HG03439 (cell line): Measurements from ENCODE around the gene ERO1B.
A peak's percentile ranks its signal among the peaks of the same experiment; 100 is the strongest.
"Not testable (repeated sequence)": the region's sequence is repeated elsewhere in the genome, so short reads cannot be mapped to it uniquely, and the experiment has no call there.

ENCODE experiments used
- ATAC-seq: cut with Tn5 transposase; IDR thresholded peaks from one replicate; pipeline ENCODE4 v1.9.1; 2021; ENCODE audit warnings: mild to moderate bottlenecking, moderate library complexity; ENCODE audit not compliant: unreplicated experiment

ERO1B gene

GRCh38 chr1:236281654-236282424 is at the start of gene ERO1B:
Gene ERO1B (minus strand): TSS chr1:236281958. CDS start chr1:236281783, 175 bp downstream.
- peak; percentile 85 for ATAC-seq

DNA sequence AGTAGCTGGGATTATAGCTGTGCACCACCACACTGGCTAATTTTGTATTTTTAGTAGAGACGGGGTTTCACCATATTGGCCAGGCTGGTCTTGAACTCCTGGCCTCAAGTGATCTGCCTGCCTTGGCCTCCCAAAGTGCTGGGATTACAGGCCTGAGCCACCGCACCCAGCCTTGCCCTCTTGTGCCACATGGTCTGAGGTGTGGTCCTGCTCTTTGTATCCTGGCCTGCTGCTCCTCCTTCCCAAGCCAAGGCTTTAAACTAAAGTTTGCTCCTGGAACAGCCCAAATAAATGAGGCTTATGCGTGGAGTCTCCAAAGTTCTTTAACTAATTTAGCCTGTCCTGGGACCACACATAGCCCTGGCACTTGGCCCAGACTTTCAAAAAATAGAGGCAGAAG is 49.7 kb upstream of the ERO1B start:
- ATAC-seq, result not testable (repeated sequence)

DNA sequence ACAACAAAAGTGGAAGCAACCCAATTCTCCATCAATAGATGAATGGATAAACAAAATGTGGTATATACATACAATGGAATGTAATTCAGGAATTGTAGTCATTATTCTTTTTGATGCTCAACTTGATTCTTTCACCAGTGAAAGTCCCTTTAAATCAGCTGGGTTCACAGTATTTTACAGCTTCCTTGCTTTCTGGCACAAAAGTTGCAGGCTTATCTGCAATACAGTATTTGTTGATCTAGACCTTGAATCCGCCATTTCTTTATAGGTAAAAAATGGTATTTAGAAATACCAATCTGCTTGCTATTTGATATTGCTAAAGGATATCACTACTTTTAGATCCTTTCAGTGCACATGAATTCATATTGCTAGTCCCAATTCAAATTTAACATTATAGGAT is 44.7 kb upstream of the ERO1B start:
- ATAC-seq, result no peak

DNA sequence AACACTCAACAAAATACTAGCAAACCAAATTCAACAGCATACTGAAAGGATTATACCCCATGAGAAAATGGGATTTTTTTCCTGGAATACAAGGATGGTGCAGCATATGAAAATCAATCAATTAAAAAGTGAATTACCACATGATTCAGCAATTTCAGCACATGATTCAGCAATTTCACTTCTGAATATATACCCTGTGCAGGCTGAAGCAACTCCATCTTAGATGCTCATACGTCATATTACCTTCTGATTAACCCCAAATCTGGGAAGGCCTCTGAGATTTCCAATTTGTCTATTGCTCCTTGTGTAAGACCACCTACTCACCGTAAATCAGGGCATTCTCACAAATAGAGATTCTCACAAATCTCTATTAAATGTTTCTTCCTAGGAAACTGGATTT is 43.8 kb upstream of the ERO1B start:
- no peak for ATAC-seq

- ATAC-seq, result no peak
These were observed 42.2 kb upstream of the ERO1B start for GRCh38 chr1:236323819-236324411.

DNA sequence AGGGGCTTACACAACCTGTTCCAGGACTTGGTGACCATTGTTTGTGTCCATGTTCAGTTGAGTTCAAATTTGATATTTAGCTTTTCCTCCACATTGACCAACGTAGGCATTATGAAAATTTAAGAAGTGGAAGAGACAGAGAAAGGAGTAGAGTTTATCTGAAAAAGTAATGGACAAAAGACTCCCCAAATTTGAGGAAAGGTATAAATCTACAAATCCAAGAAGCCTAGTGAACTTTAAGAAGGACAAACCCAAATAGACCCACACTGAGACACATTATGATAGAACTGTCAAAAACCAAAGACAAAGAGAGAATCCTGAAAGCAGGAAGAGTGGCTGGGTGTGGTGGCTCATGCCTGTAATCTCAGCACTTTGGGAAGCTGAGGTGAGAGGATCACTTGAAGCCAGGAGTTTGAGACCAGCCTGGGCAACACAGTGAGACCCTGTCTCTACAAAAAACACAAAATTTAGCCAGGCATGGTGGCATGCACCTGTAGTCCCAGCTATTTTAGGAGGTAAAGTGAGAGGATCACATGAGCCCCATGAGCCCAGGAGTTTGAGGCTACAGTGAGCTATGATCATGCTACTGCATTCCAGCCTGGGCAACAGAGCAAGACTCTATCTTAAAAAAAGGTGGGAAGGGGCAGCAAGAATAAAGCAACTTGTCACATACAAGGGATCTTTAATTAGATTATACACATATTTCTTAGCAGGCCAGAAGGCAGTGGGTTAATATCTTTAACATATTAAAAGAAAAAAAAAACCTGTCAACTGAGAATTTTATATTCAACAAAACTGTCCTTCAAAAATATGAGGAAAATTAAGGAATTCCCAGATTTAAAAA is 41.0 kb upstream of the ERO1B start:
- ATAC-seq, result no peak

GRCh38 chr1:236321101-236321500 is 39.3 kb upstream of the ERO1B start:
- no peak for ATAC-seq

DNA sequence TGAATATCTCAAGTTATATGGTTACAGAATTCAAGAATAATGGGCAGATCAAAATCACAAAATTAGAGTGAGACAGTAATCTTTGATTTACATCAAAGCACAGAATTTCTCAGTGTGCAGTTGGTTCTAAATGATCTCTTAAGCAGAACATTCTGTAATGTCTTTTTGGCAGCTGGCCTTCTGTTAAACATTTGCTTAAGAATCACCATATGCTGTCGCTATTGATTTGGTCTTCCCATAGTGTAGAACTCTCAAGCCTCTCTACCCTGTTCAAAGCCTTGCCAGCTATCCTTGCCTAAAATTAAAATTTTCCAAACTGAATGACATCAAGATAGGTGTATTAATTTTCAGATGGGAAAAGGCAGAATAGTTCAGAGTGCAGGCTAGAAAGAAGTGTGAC is 38.9 kb upstream of the ERO1B start:
- no peak for ATAC-seq

- ATAC-seq, result no peak
These were observed 38.5 kb upstream of the ERO1B start for GRCh38 chr1:236320214-236320613.

DNA sequence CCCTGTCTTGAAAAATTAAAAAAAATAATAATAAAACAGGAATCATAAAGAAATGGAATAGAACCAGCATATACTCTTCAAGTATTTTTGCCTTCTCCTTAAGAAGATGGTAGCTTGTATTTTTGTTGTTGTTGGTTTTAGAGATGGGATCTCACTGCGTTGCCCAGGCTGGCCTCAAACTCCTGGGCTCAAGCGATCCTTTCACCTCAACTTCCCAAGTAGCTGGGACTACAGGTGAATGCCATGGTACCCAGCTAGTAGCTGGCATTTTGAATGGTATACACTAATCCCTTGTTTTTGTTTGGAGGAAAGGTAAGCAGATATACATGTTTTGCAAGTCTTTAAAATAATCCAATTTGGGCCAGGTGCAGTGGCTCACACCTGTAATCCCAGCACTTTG is 34.7 kb upstream of the ERO1B start:
- no peak for ATAC-seq

GRCh38 chr1:236315518-236315917 is 33.8 kb upstream of the ERO1B start:
- ATAC-seq, result no peak

GRCh38 chr1:236315092-236315491 is 33.3 kb upstream of the ERO1B start:
- no peak for ATAC-seq

DNA sequence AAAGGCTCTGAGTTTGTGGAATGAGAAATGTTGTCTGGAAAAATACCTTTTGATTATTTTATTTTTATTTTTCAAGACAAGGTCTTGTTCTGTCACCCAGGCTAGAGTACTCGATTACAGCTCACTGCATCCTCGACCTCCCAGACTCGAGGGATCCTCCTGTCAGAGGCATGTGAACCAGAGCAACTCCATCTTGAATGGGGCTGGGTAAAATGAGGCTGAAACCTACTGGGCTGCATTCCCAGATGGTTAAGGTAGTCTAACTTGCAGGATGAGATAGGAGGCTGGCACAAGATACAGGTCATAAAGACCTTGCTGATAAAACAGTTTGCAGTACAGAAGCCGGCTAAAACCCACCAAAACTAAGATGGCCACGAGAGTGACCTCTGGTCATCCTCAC is 32.3 kb upstream of the ERO1B start:
- ATAC-seq, result not testable (repeated sequence)

GRCh38 chr1:236313427-236313826 is 31.7 kb upstream of the ERO1B start:
- no peak for ATAC-seq

DNA sequence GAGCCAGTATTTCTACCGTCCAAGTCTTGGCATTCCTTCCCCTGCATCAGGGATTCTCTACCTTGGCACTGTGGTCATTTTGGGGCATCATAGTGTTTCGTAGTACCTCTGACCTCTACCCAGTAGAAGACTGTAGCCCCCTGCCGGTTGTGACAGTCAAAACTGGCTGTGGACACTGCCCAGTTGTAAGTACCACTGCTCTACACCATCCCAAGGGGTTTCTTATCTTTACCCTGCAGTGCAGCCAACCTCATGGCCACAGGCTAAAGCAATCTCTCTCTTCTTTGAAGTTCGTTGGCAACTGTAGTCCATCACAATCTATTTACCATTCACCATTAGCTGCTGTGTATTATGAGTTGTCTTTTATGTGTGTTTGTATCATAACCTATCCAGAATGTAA is 29.3 kb upstream of the ERO1B start:
- no peak for ATAC-seq

DNA sequence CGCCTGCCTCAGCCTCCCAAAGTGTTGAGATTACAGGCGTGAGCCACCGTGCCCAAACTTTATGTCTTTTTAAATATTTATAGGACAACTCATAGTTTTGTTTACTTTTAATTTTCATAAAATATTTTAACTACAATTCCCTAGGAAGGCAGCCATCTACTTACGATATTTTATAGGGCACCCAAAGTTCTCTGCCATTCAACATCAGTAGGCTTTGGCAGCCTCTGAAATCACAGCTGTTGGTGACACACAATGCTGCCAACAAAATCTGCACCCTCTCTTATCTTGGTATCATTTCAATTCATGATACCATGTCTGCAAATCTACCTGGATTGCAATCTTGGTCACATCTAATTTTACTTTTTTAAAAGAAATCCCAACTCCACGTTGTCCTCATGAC is 27.1 kb upstream of the ERO1B start:
- no peak for ATAC-seq

- ATAC-seq, result no peak
These were observed 25.7 kb upstream of the ERO1B start for GRCh38 chr1:236307435-236307834.

- ATAC-seq, result no peak
These were observed 22.9 kb upstream of the ERO1B start for GRCh38 chr1:236304682-236305081.

GRCh38 chr1:236303675-236304074 is 21.9 kb upstream of the ERO1B start:
- no peak for ATAC-seq

- no peak for ATAC-seq
These were observed 21.2 kb upstream of the ERO1B start for GRCh38 chr1:236302941-236303340.

DNA sequence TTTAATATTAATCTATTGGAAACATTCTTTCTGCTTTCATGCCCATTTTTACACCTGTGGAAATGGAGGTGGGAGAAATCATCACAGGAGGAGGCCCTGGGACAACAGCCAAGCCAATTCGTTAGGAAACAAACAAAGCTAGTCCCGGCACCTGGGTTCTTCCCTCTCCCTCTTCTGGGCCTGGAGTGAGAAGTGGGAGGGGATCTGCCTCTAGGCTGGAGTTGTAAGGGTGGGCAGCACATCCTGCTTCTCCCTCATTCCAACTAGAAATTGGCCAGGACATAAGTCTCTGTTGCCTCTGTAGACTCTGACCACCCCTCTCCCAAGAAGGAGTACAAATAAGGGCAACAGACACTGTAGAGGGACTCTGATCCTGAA is 20.2 kb upstream of the ERO1B start:
- ATAC-seq, result no peak
